GM21723 (cell line): ENCODE data around the gene SYT2.

Source experiments
- ATAC-seq: cut with Tn5 transposase; IDR thresholded peaks from one replicate; pipeline ENCODE4 v1.9.1; 2021; ENCODE audit warnings: mild to moderate bottlenecking, moderate library complexity; ENCODE audit not compliant: unreplicated experiment

The SYT2 gene

DNA sequence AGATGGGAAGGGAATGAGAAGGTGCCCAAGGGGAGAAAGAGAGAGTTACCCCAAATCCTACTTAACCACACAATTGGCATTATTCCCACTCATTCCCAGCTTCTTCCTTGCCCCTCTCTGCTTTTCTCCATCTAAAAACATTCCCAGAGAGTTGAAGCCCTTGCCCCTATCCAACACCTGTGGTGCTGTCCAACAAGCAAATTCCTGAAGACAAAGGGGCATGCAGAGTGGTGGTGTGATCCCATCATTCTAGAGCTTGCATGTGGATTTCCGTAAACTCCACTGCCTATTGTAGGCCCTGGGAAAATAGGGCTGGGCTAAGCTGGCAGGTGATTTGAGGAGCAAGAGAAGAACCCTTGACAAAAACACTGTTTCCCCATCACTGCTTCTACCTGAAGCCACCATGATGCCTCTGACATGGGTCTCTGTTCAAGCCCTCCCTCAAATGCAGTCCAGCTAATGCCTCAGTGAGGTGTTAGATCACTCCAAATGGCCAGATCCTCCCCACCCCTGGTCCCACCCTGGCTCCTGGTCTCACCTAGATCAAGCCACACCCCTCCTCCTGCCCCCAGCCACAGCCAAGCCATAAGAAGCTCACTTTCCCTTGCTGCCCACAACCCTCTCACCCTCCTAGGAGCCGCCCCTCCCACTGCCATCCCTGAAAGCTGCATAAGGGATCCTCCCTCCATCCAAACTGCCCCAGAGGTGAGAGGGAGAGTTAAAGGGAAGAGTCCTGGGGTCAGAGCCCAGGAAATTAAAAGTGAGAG, 29.5 kb downstream of the SYT2 start:
- ATAC-seq, result no peak

DNA sequence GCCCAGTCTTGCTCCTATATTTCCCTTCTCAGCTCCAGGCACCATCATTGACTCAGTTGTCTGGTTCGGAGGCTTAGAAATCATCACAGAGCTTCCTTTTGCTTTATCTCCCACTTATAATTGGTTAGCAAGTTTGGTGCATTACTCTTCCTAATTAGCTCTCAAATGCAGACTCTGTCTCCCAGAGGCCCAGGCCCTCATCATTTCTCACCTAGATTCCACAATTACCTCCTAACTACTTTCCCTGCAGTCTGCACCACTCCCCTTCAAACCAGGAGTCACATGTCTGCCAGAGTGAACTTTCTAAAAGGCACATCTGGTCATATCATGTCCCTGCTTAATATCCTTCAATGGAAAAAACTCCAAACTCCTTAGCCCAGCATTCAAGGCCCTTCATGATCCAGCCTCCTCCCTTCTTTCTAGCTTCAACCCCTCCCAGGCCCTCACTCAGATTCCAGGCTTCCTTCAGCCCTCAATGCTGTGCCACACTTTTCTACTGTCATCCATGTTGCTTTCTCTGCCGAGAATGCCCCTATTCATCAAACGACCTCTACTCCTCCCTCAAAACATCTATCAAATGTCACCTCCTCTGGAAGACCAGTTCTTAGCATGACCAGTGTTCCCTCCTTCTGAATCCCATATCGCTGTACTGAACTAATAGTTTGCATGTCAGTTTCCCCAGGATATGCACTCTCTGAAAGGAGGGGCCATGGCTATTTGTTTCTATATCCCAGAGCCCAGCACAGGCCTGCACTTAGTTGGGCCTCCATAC, 30.7 kb downstream of the SYT2 start:
- ATAC-seq, result no peak

DNA sequence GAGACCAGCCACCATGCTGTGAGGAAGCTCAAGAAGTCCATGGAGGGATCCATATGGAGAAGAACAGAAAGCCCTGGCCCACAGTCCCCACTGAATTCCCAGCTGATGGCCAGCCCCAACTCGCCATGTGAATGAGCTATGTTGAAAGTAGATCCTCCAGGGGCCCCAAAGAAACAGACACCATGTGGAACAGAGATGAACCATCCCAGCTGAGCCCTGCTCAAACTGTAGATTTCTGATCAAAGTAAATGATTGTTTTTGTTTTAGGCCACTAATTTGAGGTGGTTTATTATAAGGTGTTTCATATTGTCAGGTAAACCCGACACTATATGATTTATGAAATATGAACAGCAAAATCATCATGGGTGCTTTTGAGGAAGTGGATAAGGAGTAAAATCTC, 32.8 kb downstream of the SYT2 start:
- no peak for ATAC-seq

DNA sequence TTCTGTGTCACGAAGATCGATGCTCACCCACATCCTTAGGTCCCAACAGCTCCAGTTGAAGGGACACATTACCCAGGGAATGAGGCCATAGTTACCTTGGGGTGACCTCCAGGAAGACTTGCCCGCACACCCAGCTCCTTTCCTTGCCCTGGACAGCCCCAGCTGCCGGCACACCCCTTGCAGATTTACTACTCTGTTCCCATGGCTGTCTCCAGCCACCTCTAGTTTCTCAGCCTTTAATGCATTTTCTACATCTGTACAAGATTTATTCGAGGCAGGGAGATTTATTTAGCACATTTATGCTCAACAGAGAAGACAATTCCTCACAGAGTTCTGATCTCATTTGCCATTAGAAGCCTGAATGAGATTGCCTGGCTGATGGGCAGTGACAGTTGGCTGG, 36.7 kb downstream of the SYT2 start:
- ATAC-seq, result no peak

DNA sequence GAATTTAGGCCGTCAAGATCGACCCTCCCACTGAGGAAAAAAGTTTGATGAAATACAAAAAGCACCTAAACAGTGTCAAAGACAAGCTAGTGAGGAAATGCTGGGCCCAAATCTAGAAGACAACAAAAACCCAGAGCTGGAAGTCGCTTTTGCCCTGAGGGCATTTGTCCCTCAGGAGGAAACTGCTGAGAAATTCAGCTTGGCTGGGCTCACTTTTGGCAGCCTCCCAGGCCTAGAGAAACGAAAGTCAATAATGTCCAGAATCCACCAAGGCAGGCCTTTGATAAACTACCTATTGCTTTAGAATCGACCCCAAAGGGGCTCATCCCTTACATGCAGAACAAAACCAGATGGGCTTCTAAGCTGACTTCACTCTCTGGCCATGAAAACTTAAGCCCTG, 38.9 kb downstream of the SYT2 start:
- no peak for ATAC-seq

DNA sequence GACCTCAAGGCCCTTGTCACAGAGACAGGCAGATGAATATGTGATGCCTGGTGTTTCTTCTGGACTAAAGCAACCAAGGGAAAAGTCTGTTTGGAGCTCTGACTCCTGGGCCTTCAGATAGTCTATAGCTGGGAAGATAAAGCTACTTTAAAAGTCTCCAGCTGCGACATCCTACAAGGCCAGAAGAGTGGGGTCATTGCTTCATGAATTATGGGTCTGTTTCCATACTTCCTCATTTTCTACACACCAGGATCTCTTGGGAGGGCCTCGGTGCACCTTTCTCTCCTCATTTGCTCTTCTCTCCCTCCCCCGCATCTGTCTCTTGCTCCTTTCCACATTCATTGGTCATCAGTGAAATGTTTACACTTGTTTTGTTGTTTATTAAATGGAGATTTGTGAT, 44.8 kb downstream of the SYT2 start:
- ATAC-seq, result no peak

DNA sequence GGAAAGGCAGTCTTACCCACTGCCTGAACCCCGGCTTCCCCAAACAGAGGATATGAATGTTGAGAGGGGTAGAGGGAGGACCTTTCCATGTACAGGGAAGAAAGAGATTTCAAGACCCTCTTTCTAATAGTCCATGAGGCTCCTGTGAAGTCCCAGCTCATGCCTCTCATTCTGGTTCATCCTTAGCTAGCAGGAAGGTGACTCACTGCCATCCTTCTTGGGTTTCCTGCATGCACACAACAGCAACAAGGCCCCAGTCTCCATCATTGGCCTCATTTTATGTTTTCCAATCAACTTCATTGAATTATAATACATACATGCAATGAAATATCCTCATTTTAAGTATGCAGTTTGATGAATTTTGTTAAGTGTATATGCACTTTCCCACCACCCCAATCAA, 46.2 kb downstream of the SYT2 start:
- no peak for ATAC-seq

DNA sequence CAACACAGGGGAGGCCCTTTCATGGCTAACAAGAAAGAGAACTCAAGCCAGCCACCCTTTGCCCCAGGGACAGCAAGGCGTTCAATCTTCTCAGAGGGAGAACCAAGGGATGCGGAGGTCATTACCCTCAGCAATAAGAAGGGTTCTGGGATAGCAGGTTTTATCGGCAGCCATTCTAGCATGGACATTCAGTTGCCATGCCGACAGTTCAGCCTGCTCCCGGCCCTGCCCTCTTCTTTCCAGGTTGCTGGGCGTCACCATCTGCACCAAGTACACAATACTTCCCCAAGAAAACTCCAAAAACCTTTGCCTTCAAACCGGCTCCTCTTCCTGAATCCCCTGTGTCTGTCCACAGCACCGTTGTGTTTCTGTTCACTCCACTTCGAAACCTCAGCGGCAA, 47.1 kb downstream of the SYT2 start:
- ATAC-seq, result no peak

DNA sequence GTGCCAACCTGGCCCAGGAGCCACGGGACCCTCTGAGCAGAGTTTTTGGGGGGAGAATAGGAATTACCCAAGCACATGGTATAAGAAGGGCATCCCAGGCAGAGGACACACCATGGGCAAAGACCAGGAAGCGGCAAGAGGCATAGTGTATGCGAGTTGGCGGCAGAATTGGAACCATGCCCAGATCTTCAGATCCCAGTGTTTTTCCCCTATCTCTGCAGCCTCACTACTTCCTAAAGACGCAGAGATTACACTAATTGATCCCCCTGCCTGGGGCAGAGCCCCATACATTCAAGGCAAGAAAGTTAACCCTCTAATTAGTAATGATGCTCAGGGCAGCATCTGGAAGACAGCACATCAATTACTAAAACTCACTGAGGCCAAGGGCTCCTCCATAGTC, 48.2 kb downstream of the SYT2 start:
- no peak for ATAC-seq

DNA sequence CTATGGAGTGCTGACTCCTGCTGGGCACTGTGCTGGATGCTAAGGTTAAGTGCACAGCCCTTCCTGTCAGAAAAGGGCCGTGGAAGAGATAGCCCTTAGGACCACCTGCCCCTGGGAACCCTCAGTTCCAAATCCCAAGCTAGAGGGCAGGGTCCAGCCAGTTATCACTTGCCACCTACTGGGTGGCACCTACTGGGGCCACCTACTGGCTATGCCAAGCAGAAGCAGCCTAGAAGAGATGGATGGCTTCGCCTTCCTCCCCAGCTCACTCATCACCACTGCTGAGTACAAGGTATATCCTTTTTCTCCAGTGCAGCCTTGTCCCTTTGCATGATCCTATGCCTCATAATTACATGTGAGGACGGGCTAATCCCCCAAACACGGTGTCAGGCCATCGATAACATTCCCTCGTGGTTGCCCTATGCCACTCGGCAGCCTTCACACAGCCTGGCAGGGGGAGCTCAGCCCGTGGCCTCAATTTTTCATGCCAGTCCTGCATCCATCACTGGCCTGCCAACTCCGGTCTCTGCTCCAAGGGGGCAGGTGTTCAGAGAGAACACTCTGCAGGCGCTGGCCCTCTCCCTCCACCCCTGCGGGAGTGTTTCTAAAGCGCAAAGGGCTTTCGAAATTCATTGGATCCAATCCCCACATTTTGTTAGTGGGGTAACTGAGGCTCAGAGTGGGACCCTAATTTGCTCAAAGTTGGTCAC, 49.0 kb downstream of the SYT2 start:
- no peak for ATAC-seq

DNA sequence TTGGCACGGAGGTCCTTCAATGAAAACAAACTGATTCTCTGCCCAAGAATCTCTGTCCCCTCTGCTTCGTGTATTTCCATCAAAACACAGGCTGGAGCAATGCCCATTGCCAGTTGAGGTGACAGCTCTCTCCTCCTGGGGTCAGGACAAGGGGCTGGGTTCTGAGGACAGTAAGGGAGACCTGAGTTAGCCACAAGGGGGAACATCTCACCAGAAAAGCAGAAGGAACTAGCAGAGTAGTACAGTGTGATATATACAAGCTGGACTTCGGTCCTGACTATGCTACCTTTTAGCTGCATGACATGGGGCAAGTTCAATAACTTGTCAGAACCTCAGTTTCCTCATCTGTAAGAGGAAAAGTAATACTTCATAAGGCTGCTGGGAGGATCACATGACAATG, 50.3 kb downstream of the SYT2 start:
- no peak for ATAC-seq

DNA sequence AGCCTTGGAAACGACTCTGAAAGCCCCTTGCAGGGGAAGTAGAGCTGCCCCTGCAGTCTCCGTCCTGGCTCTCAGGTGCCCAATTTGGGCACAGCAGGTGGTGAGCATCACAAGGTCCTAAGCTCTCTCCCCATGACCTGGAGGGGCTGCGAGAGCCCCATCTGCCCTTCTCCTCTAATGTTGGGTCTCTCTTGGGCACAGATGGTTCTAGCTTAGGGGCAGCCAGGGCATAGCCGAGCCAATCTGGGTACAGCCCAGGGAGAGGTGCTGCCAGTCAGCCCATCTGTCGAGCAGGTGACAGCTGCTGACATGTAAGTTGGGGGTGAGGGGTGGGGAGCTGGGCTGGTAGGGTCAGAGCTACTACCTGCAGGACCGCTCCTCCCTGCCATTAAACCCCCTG, 50.7 kb downstream of the SYT2 start:
- no peak for ATAC-seq

DNA sequence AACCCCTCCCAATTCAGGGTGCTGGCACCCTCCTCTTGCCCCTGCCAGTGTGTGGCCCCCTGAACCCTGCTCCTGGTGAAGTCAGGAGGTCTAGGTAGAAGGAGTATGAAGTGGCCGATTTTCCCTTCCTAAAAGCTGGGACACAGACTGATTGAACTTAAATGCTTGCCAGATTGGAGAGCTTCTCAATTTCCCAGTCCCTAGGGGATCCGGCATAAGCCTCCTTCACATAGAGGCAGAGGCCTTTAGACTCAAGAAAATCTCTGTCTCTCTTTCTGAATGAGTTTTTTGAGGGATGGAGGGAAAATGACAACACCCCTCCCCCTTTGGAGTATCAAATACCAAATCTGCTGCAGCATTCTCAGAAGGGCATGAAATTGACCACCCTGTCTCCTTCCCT, 51.5 kb downstream of the SYT2 start:
- no peak for ATAC-seq

DNA sequence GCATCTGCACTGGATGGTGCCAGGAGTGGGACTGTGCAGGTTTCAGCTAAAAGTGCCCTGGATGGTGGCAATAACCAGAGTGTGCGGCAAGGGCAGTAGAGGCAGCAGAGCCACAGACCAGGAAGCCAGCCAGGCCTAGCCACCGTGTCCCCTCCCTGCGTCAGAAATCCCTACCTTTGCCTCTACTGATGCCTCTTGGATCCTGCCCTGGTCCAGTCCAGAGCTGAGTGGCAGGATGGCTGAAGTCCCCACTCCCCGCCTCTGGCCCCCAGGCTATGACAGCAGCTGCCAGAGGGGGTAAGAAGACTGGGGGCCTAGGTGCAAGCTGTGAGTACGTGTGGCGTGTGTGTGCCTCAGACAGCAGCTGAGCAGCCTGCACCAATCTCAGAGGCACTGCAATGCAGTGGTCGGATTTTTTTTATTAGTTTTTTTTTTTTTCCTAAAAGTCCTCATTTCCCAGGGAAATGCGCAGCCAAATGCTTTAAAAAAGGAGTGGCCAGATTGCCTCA, 51.9 kb downstream of the SYT2 start:
- no peak for ATAC-seq

DNA sequence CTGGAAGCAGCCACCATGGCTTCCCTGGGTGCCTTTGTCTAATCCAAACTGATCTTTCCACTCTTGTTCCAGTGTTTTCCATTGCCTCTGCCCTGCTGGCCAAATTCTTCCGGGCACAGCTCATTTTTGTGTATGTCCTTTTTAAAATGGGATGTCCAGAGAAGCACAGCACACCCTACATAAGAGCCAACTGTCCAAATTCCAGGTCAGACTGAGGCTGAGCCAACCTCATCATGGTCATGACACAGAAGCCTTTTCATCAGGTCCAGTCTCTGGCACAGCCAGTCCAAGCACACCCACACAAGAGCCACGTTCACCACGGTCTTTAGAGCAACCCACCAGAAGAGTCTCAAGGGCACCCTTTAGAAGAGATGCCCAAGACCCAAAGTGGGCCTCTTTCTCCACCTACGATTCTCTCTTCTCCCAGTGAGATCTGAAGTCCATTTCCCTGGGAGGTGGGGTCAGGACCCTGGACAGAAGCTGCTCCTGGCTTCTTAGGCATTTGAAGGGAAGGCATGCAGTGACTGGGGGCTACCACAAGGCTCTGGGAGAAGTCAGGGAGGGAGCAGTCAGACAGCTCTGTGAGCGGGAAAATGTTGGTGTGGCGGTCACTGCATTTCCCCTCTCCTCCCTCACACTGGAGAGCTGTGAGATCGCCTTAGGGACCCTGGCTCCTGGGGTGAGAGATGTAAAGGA, 53.2 kb downstream of the SYT2 start:
- ATAC-seq, result no peak

DNA sequence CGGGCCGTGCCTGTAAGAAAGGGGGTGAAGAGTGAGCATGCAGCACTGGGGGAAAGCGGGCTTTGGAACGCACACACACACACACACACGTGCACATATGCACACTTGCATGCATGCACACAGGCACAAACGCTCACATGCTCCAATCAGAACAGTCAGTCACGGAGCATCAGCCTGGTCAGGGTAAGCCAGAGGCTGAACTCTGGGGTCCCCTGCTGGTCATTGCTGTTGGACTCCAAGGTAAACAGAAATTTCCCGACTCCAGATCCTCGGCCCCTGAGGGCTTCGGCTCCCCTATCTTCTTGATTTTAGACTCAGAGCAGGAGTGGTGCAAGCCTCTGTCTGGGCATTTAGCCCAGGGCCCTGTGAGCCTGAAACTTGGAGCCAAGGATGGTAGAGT, 54.2 kb downstream of the SYT2 start:
- no peak for ATAC-seq

DNA sequence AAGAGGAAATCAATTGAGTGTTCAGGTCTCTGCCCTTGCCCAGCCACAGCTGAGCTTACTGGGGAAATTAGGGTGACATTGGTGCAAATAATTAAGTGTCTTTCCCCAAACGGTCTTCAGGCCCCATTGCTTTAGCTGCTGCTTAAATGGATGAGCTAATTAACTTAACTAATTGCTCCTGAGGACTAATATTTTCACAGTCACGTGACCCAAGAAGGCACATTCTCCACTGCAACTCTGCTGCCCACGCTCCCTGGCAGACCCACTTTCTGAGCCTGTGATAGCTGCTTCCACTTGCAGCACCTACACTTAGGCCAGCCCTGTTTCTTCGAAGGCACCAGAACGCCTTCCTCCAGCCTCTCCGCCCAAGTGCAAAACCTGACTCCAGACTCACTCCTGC, 56.2 kb downstream of the SYT2 start:
- ATAC-seq, result no peak

DNA sequence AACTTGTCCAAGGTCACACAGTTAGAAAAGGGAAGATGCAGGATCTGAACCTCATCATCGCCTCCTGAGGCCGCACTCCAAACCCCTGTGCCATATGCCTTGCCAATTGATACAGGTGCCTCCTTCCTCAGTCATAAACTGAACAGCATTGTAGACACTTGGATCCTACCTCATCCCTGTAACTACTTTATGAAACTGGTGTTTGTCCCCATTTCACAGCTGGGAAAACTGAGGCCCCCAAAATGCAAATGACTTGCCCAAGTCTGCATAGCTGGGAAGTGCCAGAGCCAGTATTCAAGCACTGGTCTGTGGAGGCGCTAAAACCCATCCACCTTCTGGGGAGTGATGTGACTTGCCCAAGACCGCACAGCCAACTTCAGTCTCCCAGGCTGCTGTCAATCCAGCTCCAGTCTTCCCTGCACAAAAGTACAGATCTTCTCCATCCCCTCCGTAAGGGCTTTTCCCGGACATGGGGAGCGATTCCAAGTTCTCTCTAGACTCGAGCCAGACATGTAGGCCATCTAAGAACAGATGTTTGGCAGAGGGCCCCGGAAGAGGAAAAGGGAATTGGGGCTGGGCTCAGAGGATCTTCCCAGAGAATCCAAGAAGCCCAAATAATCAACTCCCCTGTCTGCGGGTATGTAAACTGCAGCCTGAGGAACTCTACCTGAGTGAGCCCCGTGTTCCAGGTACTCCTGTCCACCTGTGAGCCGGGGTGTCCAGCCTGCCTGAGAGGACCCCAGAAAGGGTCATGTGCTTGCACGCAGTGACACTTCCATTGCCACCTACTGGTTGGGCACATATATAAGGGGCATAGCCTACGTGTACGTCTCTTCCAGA, 60.5 kb downstream of the SYT2 start:
- ATAC-seq, result no peak

DNA sequence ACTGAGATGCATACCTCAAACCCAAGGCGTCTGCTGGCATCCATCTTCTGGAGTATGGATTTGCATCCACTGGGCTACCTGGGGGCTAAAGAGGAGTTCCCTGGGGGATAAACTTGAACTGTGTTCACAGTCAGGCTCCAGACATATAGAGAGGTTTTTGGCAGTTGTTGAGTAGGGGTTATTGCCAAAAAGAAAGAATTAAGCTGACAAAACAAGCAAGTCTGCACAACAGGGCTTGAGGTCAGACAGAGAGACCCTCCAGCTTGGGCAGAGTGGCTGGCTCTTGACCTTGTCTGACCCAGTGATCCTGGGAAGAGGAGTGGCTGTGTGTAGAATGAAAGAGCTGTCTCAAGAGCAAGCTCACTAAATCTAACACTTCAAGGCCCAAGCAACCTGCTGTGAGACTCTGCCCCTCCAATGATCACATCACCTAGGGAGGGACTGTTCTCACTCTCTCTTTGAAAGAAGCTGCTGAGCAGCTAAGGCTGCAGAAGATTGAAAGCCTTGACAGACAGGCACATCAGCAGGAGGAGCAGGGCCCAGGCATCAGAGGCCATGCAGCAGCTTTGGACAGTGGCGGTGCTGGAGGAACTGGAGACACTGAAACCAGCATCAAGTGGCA, 61.5 kb downstream of the SYT2 start:
- ATAC-seq, result no peak

DNA sequence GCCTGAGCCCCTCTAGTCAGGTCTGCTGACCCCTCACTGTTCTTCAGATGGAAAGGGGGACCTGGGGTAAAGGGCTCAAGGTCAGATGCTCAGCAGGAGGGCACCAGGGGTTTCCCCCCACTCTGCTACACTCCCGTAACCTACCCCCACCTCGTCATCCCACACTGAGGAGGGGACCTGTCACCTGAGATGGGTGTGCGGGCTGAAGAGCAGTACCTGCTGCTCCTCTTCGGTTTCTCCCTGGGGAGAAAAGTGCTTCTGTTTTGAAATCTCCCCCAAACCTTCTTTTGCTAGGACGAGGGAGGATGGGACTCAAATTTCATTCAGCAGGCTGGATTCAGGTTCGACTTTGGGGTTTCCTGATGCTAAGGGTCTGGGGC, 65.2 kb downstream of the SYT2 start:
- ATAC-seq, result no peak
